Cortex of kidney (tissue), 1 donor: Measurements from ENCODE around the gene BBS2.

Source experiments
- DNase-seq: peaks from one replicate; lab custom pipeline; 2025; lab: John Stamatoyannopoulos, UW

BBS2 gene, protein sequence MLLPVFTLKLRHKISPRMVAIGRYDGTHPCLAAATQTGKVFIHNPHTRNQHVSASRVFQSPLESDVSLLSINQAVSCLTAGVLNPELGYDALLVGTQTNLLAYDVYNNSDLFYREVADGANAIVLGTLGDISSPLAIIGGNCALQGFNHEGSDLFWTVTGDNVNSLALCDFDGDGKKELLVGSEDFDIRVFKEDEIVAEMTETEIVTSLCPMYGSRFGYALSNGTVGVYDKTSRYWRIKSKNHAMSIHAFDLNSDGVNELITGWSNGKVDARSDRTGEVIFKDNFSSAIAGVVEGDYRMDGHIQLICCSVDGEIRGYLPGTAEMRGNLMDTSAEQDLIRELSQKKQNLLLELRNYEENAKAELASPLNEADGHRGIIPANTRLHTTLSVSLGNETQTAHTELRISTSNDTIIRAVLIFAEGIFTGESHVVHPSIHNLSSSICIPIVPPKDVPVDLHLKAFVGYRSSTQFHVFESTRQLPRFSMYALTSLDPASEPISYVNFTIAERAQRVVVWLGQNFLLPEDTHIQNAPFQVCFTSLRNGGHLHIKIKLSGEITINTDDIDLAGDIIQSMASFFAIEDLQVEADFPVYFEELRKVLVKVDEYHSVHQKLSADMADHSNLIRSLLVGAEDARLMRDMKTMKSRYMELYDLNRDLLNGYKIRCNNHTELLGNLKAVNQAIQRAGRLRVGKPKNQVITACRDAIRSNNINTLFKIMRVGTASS

DNA sequence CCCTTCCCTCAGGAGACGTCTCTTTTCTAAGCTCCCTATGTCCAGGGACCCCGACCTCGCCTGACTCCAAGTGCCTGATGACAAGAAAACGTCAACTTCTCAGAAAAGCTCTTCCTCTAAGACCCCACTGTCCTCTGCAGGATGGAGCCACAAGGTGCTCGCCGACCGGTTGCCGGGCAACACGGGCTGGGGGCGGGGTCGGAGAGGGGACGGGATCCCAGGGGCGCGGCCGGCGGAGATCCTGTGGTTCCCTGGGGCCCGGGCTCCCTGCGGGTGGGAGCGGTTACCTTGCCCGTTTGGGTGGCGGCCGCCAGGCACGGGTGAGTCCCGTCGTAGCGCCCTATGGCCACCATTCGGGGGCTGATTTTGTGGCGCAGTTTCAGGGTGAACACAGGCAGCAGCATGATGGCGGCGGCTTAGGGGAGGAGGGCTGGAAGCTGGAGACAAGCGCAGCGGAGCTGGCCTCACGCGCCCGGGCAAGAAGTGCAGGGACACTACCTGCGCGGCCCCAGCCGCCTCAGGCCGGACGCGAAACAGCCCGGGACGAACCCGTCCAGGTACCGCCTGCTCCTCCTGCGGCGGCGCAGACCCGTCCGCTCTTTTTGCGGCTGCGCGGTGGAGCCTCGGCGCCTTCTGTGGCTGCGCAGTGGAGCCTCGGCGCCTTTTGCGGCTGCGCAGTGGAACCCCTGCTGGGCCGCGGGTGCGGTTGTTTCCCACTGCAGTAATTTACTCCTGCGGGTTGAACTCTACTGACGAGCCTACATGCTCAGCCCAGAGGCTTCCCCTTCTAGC lies at the start of gene BBS2:
BBS2 (minus strand) TSS at position 566 of the 792 bp plus-strand sequence; CDS start at position 404, 162 bp downstream.
- peak; percentile 89 for DNase-seq

DNA sequence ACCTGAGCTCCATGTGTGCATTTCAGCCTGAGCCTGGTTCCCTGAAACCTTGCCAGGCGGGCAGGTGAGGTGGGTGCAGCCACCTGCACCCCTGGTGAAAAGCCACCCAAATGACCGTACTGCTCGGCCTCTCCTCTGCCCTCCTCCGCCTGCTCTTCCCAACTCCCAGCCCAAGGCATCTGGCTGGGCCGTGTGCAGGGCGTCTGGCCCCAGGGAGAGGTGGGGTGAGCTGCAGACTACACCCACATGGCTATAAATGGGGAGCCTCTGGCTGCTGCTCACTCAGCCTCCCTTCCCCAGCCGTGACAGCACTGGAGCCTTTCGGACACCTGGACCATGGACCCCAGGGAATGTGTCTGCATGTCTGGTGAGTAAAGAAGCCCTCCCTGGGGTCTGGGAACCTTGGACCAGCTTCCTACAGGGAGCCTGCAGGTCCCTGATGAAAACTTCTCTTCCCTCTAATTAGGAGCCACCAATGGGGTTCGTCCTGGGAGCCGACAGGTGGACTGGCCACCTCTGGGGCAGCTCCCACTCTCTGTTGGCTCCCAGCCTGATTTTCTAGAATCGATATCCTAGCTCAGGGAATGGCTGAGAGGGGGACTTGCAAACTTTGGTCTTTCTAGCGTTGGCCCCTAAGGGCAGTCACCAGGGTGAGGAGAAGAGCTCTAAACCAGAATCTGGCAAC lies 45.1 kb upstream of the BBS2 start, which contains the start of gene MT4:
MT4 (plus strand) TSS at position 281 of the 685 bp plus-strand sequence; CDS start at position 337, 56 bp downstream.
- no peak for DNase-seq

DNA sequence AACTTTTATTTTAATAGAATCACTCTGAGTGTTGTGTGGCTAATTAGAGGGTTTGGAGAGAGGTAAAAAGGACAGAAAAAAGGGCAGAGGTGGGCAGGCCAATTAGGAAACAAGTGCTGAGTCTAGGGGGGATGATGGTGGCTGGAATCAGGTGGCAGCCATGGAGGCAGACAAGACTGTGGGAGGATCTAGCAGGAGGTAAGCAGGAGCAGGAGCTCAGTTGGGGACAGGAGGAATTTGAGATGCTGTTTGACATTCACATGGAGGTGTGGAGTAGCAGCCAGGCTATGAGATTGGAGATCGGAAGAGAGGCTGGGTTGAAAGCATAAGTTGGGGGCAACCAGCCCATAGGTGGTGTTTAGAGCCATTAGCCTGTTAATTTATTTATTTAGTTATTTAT lies 41.3 kb upstream of the BBS2 start:
- DNase-seq, result no peak

DNA sequence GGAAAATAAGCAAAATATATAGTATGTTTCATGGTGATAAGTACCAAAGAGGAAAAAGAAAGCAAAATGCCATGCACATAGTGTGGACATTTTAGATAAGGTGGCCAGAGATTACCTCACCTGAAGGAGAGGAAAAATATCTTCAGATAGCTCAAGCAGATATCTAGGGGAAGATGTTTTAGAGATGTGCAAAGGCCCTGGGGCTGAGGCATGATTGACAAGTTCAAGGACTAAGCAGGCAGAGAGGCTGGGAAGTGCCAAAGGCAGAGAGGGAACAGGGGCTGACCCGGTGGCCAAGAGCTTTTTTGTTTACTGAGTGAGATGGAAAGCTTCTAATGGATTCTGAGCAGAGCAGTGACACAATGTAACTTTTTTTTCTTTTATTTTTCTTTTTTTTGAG lies 40.6 kb upstream of the BBS2 start:
- DNase-seq, result no peak

DNA sequence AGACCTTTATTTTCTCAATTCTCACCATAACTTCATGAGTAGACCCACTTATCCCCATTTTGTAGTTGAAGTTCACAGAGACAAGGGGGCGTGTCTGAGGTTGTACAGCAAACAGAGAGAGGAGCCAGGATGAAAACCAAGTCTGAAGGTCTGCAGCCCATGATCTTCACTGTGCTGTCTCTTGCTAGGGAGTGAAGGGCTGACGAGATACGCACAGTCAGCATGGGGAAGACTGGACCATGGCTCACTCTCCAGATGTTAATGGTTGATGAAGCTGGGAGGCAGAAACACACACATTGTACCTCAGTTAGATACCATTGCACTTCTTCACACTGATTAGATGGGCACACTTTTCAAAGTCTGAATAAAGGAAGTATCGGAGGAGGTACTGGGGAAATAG lies 39.3 kb upstream of the BBS2 start:
- no peak for DNase-seq

DNA sequence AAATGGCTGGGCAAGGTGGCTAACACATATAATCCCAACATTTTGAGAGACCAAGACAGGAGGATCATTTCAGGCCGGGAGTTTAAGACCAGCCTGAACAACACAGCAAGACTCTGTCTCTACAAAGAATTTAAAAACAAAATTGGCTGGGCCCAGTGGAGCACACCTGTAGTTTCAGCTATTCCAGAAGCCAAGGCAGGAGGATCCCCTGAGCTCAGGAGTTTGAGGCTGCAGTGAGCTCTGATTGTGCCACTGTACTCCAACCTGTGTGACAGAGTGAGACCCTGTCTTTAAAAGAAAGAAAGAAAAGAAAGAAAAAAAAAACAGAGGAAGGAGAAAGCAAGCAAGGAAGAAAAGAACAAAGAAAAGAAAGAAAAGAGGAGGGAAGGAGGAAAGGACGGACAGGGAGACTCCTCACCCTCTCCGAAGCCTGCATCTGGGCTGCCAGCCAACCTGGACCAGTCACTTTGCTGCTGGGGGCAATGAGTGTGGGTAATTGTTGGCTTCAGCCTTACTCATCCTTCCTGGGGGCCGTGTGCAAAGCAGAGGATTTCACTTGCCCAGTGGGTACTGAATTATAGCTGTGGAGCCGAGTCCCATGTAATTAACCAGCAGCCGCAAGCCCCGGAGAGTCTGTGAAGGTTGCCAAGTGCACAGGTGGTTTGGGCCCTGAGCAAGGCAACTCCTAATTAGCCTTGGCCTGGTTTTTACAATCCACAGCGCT lies 38.4 kb upstream of the BBS2 start:
- no peak for DNase-seq

DNA sequence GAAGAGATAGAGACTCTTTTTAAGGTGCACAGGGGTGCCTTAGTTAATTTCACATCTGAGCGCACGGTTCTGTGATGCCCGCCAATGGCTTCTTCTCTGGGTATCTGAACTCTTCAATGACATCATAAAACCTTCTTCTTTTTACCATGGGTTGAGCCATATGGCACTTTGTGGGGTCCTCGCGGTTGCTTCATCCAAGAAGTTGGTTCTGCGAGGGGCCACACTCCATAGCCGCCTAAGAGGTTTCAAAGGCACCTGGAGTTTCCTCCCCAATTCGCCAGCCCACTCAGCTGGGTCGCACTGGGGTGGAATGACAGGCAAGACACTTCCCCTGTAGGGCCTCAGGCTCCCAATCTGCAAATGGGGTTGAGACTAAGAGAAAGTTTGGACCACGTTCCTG lies 34.6 kb upstream of the BBS2 start:
- no peak for DNase-seq

DNA sequence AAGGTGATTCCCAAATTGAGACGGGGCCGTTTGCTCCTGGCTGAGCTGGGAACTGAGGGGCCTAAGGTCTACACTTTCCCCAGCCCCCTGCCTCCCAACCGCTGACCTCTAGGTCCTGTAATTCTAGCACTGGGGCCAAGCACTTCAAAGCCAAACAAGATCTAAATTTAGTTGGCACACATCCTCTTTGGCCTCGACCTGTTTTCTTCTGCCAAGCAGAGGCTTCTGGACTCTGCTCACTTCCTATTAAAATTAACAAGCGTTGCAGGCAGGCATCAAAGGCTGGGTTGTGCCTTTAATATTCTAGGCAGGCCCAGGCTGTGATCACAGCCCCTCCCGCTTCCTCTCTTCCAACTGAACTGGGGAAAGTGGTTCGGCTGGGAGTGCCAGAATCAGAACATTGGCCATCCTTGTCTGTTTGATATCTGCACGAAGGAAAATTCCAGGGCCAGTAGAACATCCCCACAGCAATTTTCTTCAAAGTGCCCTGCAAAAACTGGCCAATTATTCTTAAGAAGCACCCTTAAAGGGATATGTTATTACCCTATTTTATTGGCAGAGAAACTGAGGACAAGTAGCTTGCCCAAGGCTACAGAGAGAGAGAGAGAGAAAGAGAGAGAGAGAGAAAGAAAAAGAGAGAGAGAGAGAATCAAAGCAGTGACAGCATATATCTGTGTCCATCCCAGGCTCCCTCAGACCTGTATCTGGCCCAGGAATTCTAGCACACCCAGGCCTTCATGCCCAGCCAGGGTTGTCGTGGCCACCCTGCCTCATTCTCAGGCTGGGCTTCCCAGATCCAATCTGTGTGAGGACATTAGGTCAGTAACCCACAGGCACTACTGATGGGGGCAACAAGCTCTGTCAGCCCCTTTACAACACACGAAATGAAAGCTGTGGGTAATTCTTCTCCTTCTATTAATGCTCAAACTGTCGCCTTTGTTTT lies 32.2 kb upstream of the BBS2 start:
- no peak for DNase-seq

DNA sequence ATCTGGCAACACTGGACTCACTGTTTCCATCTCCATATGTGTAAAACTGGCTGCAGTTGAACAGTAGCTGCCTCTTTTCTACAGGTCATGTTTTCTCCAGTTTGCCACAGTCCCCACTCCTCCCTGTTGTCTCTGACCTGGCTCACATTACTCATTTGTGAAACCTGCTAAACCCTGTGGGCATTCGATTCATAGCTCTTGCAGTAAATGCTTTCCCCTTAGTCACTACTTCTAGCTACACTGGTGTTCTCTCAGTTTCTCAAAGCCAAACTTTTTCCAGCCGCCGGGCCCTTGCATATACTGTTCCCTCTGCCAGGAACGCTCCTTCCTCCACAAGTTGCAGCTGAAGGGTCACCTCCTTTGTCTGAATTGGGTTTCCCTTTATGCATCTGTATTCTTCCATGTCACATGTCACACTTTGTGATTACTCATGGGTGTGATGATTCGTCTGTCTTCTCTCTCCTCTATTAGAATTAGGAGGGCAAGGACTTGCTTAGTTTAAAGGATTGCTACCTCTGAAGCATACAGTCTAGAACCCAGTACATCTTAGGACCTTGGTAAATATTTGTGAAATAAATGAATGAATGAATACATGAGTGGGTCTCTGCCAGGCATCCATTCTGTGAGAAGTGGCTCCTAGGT lies 30.0 kb upstream of the BBS2 start:
- no peak for DNase-seq

DNA sequence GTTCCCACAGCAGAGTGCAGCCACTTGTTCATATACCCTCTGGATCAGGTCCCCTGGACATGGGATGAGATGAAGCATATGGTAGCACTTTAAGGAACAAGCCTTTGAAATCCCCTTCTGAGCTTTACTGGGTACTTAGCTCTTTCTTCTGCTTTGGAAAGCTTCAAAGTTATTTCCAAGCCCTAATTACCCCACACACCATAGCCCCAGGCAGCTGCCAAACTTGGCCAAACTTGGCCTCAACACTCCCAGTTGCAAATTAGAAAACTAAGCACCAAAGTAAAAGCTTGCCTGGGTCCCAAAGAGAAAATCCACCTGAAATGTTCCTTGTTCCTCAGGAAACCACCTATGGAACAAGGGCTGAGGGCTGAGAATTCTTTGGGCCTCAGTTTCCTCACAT lies 29.3 kb upstream of the BBS2 start:
- no peak for DNase-seq

DNA sequence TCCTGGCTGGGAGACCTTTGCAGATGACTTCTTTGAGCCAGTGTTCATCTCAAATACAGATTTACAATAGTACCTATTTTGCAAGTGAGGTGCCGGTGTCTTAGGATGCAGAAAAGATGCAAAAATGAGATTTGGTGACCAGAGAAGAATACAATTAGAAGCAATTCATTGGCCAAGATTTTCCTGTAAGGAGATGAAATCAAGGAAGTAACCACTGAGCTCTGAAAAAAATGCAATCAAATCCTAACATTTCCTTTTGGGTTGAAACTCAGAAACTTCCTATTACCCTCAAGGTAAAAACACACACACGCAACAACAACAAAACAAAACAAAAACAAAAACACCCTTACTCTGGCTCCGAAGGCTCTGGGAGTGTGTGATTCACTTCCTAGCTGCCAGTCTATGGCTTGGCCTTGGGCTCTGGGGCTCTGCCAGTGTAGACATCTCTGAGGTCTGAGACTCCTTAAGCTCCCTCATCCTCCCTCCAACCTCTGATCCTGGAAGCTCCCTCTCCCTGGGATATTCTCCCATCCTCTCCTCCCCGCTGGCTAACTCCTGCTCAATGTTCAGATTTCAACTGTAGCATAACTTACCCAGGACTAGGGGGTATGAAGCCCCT lies 28.2 kb upstream of the BBS2 start:
- DNase-seq, result no peak

DNA sequence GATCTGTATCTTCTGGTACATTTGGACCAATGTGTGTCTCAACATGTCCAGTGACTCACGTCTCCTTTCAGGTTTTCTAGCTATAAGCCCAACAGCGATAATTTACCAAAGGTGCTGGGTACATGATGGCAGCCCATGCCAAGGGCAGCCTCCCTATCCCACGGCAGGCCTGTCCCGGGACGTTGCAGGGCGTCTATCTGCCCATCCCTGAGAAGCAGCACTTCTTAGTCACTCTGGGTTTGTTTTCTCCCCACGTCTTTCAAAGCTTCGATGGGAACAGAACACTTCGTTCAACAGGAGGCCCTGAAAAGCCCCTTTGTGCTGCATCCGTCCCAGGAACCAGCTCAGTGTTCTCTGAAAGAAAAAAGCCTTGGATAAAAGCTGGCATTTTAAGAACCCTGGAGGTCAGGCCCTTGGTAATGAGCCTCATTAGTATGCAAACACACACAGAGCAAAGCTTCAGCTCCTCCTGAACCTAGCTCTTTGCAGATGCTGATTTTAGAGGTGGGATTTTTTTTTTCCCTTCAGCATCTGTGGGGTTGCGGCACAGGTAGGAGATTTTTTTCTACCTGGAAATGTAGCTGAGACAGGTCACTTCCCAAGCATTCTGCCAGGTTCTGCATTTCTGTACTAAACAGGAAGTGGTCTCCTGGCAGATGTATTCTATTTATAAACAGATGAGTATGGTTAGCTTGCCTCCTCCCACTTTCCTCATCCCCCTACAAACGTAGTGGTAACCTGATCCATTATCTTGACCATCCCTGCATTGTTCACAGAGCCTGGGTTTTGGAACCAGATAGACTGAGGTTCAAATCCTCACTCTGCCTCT lies 27.5 kb upstream of the BBS2 start:
- no peak for DNase-seq

DNA sequence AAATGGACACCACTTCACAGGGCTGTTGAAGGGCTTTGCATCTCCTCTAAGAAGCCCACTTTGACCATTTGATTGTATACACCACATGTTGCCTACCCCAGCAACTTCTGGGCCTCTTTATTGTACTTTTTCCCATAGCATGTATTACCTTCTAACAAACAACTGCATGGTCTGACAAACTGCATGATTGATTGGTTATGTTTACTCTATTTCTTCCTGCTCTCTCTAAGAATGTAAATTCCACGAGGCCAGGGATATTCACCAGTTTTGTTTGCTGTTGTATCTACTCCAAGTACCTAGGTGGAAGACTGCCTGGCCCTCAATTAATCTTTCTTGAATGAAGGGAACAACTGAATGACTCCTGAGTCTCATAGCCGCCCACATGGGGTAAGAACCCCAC lies 22.2 kb upstream of the BBS2 start:
- DNase-seq, result no peak

DNA sequence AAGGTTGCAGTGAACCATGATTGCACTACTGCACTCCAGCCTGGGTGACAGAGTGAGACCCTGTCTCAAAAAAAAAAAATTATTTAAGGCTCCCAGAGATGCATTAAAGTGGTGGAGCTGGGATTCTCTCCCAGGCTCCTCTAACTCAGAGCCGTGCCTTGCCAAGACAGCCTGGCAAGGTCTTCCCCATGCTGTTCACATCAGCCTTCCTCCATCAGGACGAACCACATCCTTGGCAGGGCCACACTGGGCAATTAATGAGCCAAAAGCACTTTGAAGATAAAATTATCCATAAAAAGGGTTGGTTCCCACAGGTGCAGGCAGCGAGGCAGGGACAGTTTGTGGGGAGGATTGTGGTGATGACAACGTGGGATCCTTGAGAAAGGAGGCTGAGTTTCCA lies 19.8 kb upstream of the BBS2 start:
- no peak for DNase-seq

DNA sequence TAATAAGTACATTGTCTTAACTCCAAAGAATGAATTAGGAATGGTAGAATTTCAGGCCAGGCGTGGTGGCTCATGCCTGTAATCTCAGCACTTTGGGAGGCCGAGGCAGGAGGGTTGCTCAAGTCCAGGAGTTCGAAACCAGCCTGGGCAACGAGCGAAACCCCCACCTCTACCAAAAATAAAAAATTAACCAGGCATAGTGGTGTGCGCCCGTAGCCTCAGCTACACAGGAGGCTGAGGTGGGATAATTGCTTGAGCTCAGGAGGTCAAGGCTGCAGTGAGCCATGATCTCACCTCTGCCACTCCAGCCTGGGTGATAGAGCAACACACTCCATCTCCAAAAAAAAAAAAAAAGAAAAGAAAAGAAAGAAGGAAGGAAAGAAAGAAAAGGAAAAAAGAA lies 18.5 kb upstream of the BBS2 start:
- no peak for DNase-seq

DNA sequence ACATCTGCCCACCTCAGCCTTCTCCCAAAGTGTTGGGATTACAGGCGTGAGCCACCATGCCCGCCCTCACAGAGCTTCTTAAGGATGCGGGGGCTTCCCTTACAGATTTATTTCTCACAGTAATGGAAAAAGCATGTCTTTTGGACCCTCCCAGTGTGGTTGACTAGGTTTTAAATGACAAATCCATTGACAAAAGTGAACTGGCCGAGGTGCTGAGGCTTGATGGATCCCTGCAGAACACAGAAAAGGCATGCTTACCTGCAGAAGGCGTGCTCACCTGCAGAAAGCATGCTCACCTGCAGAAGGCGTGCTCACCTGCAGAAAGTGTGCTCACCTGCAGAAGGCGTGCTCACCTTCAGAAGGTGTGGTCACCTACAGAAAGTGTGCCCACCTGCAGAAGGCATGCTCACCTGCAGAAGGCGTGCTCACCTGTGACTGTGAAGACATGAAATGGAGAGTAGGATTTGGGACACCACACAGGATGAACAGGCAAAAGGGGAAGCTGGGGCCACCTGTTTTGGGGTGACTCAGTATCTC lies 15.1 kb upstream of the BBS2 start:
- DNase-seq, result no peak

DNA sequence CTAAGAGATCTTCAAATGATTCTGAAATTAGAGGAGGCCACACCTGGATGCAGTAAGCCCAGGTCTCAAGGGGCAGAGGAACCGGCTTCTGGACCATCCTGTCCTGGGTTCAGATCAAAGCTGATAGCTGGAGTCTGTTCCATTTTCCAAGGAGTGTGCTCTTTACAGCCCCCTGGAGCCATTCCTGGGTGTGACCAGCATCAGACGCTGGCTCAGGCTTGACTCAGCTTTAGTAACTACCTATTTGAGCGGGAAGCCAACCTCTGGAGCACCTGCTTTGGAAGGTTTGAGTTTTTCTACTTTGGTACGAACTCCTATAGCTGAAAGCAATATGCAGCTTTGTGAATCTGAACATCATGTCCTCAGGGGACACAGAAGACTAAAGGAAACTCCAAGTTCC lies 12.9 kb upstream of the BBS2 start:
- no peak for DNase-seq

DNA sequence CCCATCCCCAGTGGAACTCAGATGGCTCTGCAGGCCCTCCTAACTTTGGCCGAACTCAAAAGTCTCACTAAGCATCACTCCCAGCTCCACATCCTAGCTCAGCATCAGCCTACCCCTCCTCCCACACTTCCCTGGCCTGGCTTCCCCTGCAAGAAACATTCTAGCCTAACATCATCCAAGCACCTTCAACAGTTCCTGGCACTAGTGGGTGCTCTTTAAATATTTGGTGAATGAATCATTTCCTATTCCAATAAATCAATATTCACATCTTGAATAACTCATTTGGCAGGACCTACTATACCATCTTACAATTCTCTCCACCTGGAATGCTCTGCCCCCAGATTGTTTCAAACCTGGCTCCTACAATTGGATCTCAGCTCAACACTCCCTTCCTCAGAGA lies 11.0 kb upstream of the BBS2 start:
- no peak for DNase-seq
